DOHH2 (cell line): ENCODE results near the gene EPS8.

ENCODE experiments used
- H3F3A ChIP-seq: fragments of 200-600 bp; sonication (generic), shearing (Covaris generic); 2 replicates; pipeline ENCODE4 v1.6.0; 2016; ENCODE audit warnings: antibody characterized with exemption, mild to moderate bottlenecking; ENCODE audit not compliant: control insufficient read depth, insufficient read depth
- H3K27ac ChIP-seq: fragments of 200-600 bp; sonication (generic); 2 replicates; pipeline ENCODE4 v1.5.1; 2014; ENCODE audit warnings: low read depth, mild to moderate bottlenecking, low read length, moderate library complexity
- H3K27me3 ChIP-seq: fragments of 200-600 bp; sonication (generic); 2 replicates; pipeline ENCODE4 v1.6.1; 2014; ENCODE audit warnings: mild to moderate bottlenecking, low read length, mixed read lengths; ENCODE audit not compliant: control insufficient read depth
- H3K36me3 ChIP-seq: fragments of 200-600 bp; sonication (generic); 2 replicates; pipeline ENCODE4 v1.6.1; 2014; ENCODE audit warnings: mild to moderate bottlenecking, low read length, moderate library complexity, mixed read lengths; ENCODE audit not compliant: control insufficient read depth
- H3K4me1 ChIP-seq: fragments of 200-600 bp; sonication (generic); 2 replicates; pipeline ENCODE4 v1.6.1; 2014; ENCODE audit warnings: mild to moderate bottlenecking, low read length, mixed read lengths; ENCODE audit not compliant: control insufficient read depth
- H3K4me2 ChIP-seq: fragments of 200-600 bp; sonication (generic); 2 replicates; pipeline ENCODE4 v1.6.0; 2014; ENCODE audit warnings: mild to moderate bottlenecking, low read length, moderate library complexity
- H3K4me3 ChIP-seq: fragments of 200-600 bp; sonication (generic); 2 replicates; pipeline ENCODE4 v1.5.1; 2014; ENCODE audit warnings: mild to moderate bottlenecking, low read length, mixed read lengths
- H3K79me2 ChIP-seq: fragments of 200-600 bp; sonication (generic); 2 replicates; pipeline ENCODE4 v1.6.1; 2014; ENCODE audit warnings: mild to moderate bottlenecking, low read length, mixed read lengths; ENCODE audit not compliant: control insufficient read depth
- H3K9me2 ChIP-seq: fragments of 200-600 bp; sonication (generic); replicated peaks from 2 replicates; pipeline ENCODE4 v1.6.1; 2014; ENCODE audit warnings: mild to moderate bottlenecking, low read length, mixed read lengths; ENCODE audit not compliant: control insufficient read depth
- H3K9me3 ChIP-seq: fragments of 200-600 bp; sonication (generic); 2 replicates; pipeline ENCODE4 v1.6.1; 2014; ENCODE audit warnings: antibody characterized with exemption, low read length, mixed read lengths; ENCODE audit not compliant: control insufficient read depth, insufficient read depth
- H4K20me1 ChIP-seq: fragments of 200-600 bp; sonication (generic); 2 replicates; pipeline ENCODE4 v1.6.0; 2014; ENCODE audit warnings: low read depth, mild to moderate bottlenecking, antibody characterized with exemption, low read length, moderate library complexity; ENCODE audit not compliant: control insufficient read depth, insufficient read depth
- CTCF ChIP-seq: fragments of 200-600 bp; sonication (generic); IDR thresholded peaks from one replicate; pipeline ENCODE4 v1.5.1; 2014; ENCODE audit warnings: antibody characterized with exemption, mild to moderate bottlenecking, low read depth, low read length; ENCODE audit not compliant: poor library complexity, severe bottlenecking
- EZH2phosphoT487 ChIP-seq: fragments of 200-600 bp; sonication (generic); IDR thresholded peaks from 2 replicates; pipeline ENCODE4 v1.6.1; 2017; ENCODE audit warnings: borderline replicate concordance, mild to moderate bottlenecking, antibody characterized with exemption, low read length, moderate library complexity, mixed read lengths

The EPS8 gene

GRCh38 chr12:15714256-15714655, 74.9 kb downstream of the EPS8 start:
- TF ChIP-seq EZH2phosphoT487 (no peak), CTCF (no peak)
- Histone ChIP-seq H3K79me2 (no peaks in the 10 kb centered on the region), H3K36me3 (no peaks in the 10 kb centered on the region), H3K4me3 (no peak overlapping the region), H3K4me2 (no peak overlapping the region), H3K9me3 (no peaks in the 10 kb centered on the region), H3F3A (no peaks in the 10 kb centered on the region), H3K9me2 (no peaks in the 10 kb centered on the region), H3K27me3 (no peaks in the 10 kb centered on the region), H4K20me1 (no peaks in the 10 kb centered on the region), H3K27ac (no peak overlapping the region), H3K4me1 (no peaks in the 10 kb centered on the region)

- no peaks in the 10 kb centered on the region for H3K9me2 ChIP-seq
- H3K27ac ChIP-seq, result no peak overlapping the region
- H3K4me3 ChIP-seq, result no peak overlapping the region
- no peaks in the 10 kb centered on the region for H3K36me3 ChIP-seq
- H3K27me3 ChIP-seq, result no peaks in the 10 kb centered on the region
- H3K79me2 ChIP-seq, result no peaks in the 10 kb centered on the region
- no peaks in the 10 kb centered on the region for H4K20me1 ChIP-seq
- H3K4me1 ChIP-seq, result no peaks in the 10 kb centered on the region
- H3K4me2 ChIP-seq, result no peak overlapping the region
- H3K9me3 ChIP-seq, result no peaks in the 10 kb centered on the region
- TF ChIP-seq EZH2phosphoT487, result no peak
- no peak for TF ChIP-seq CTCF
- no peaks in the 10 kb centered on the region for H3F3A ChIP-seq
Observed at GRCh38 chr12:15712823-15713660, 76.1 kb downstream of the EPS8 start.

- no peaks in the 10 kb centered on the region for H3K9me2 ChIP-seq
- no peak overlapping the region for H3K27ac ChIP-seq
- no peaks in the 10 kb centered on the region for H3K27me3 ChIP-seq
- no peaks in the 10 kb centered on the region for H3K4me1 ChIP-seq
- no peaks in the 10 kb centered on the region for H3K79me2 ChIP-seq
- TF ChIP-seq EZH2phosphoT487, result no peak
- no peak for TF ChIP-seq CTCF
- no peaks in the 10 kb centered on the region for H3K36me3 ChIP-seq
- no peaks in the 10 kb centered on the region for H3F3A ChIP-seq
- no peak overlapping the region for H3K4me3 ChIP-seq
- no peaks in the 10 kb centered on the region for H3K9me3 ChIP-seq
- no peaks in the 10 kb centered on the region for H4K20me1 ChIP-seq
- H3K4me2 ChIP-seq, result no peak overlapping the region
Observed at GRCh38 chr12:15712160-15712559, 77.0 kb downstream of the EPS8 start.
